Measurements from ENCODE around the gene SARDH.
"Not testable (repeated sequence)": the region's sequence is repeated elsewhere in the genome, so short reads cannot be mapped to it uniquely, and the experiment has no call there.

The SARDH gene

DNA sequence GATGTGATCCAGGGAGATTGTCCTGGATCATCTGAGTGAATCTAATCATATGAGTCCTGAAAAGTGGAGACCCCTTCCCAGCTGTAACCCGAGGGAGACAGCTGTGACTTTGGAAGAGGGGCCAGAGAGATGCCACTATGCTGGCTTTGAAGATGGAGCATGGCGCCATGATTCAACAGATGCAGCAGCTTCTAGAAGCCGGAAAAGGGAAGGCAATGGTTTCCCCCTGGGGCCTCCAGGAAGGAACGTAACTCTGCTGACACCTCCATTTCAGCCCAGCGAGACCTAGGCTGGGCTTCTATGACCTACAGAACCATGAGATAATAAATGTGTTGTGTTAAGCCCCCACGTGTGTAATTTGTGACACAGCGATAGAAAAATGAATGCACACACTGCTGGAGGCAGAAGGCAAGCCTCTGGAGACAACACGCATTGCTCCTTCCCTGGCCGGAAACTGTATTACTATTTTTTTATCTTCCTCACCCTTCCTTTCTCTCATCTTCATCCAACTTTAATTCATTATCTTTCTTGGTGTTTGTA lies 16.6 kb upstream of the SARDH start:
- no peak for DNase-seq

DNA sequence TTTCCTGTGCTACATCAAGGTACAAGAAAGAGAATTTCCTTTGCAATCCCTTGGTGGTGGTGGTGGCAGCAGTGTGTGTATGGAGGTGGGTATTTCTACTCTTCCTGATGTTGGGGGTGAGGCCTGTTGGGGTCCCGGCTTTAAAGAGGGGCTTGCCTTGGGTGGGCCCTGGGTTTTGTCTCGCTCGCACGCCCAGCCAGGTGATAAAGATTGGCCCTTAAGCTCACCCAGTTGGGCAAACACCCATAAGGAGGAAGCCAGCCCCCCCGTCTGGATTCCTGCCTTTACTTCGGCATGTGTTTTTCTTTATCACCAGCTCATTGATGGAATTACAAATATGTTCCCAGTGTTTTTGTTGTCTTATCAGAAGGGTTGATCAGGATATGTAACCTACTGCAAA lies 16.0 kb upstream of the SARDH start:
- no peak for DNase-seq

DNA sequence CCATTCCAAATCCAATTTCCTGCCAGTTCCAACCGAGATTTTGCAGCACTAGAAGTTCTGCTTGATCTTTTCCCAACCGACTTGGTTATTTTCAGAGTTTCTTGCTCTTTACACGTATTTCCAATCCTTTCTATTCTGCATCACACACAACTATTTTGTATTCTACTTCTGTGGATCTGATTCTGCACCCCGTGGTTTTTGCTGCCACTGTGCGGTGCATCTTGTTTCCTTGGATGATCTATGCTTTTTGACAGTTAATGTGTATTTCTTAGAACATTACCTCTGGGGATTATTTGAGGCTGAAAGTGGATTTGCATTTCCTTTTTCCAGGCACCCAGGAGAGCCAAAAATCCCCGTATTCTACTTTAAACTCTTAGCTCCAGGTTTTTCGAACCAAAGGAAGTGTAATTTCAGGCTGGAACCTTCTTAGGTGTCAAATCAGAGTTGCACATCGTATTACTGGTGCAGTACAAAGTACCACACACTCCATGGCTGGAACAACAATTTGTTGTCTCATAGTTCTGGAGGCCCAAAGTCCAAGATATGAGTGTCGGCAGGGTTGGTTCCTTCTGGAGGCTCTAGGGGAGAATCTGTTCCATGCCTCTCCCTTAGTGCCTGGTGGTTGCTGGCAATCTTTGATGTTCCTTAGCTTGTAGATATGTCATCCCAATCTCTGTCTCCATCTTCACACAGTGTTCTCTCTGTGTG lies 14.7 kb upstream of the SARDH start:
- DNase-seq, result no peak

DNA sequence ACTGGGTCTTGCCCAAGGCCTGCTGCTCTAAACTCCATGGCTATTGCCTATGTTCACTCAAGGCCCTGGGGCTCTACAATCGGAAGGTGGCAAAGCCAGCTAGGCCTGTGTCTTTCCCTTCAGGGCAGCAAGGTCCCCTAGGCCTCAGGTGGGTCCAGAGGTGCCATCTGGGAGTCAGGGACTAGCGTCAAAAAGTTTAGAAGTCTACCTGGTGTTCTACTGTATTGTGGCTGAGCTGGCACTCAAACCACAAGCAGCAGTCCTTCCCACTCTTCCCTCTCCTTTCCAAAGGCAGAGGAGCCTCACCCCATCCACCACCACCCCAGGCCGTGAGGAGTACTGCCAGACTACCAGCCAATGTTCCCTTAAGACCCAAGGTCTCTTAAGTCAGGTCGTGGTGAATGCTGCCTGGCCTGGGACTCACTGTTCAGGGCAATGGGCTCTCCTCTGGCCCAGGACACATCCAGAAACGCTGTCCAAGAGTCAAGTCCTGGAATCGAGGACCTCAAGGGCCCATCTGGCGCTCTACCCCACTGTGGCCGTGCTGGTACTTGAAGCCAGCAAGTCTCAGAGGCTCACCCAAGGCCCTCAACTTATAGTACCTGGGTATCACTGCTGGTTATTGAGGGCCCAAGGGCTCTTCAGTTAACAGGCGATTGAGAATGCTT lies 13.0 kb upstream of the SARDH start:
- no peak for DNase-seq

DNA sequence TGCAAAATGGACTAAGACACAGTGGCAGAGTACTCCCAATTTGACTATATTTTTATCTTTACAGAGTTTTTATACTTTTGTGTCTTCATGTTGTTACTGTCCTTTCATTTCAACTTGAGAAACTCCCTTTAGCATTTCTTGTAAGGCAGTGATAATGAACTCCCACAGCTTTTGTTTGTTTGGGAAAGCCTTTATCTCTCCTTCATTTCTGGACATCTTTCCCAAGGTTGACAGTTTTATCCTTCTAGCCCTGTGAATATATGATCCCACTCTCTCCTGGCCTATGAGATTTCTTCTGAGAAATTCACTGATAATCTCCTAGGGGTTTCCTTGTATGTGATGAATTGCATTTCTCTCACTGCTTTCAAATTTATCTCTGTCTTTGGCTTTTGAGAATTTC lies 9.2 kb upstream of the SARDH start:
- DNase-seq, result no peak

DNA sequence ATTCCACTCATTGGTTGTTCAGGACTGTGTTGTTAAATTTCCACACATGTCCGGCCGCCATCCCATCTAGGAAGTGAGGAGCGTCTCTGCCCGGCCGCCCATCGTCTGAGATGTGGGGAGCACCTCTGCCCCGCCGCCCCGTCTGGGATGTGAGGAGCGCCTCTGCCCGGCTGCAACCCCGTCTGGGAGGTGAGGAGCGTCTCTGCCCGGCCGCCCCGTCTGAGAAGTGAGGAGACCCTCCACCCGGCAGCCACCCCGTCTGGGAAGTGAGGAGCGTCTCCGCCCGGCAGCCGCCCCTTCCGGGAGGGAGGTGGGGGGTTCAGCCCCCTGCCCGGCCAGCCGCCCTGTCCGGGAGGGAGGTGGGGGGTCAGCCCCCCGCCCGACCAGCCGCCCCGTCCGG lies 6.4 kb upstream of the SARDH start:
- DNase-seq, result not testable (repeated sequence)

DNA sequence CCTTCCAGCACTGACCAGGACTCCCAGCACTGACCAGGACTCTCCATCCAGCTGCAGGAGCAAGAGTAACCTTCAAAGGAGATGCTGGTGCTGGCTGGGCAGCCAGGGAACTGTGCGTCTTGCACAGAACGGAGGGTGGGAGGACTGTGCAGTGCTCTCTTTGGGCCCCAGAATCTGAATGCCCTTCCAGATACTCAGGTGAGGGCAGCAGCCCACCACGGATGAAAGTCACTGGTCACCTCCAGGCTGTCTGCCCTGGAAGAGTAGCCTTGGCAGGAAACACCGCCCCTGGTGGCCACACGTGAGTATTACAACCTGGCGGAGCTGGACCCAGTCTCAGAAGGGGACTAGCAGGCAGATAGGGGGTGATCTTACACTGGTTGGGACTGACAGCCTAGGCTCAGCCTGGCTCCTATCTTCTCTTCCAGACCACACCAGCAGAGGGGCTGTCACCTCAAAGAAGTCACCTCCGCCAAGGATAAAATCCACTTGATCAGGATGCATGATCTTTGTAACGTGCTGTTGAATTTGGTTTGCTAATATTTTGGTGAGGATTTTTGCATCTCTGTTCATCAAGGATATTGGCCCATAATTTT lies 4.8 kb upstream of the SARDH start:
- peak; percentile 66 for DNase-seq

DNA sequence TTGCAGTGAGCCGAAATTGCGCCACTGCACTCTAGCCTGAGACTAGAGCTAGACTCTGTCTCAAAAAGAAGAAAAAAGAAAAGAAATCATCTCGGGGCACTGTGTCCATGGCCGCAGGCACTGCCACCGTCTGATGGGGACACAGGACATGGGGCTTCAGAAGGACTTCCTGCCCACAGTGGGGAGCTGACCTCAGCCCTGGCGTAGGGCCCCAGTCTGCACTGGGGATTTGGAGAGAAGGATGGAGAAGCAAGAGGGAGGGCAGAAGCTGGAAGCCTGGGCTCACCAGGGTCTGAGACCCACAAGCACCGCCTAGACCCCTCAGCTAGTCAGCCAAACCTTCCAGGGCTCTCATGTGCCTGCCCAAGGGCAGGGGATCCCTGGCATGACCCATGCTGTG lies 4.1 kb upstream of the SARDH start:
- no peak for DNase-seq

DNA sequence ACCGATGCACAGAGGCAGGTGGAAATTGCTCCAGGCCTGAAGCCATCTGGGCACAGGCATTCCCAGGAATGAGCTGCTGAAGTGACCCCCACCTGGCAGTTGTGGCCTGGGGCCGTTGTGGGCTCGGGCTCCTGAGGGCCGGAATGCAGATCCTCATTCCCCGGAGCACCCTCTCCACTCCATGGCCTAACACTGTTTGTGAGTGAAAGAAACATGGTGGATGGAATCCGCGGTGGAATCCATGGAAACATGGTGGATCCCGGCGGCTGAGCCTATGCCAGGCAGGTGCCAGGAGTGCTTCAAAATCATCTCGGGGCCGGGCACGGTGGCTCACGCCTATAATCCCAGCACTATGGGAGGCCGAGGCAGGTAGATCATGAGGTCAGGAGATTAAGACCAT lies 3.6 kb upstream of the SARDH start:
- no peak for DNase-seq

DNA sequence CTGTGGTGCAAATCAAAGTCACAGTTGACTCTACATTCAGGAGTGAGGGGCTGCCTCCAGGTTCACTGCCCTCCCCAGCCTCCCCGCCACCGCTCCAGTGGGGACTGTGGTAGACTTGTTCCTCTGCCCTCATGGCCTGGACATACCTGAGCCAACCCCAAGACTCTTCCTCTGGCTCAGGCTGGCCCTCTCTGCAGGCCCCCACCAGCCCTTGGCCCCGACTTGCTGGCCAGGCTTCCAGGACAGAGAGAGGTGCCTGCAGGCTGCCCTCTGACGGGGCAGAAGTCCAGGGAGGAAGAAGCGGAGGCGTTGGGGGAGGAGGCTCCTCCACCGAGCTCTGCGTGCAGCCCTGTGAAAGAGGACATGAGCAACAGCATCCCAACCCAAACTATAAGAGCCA lies 2.8 kb upstream of the SARDH start:
- no peak for DNase-seq

DNA sequence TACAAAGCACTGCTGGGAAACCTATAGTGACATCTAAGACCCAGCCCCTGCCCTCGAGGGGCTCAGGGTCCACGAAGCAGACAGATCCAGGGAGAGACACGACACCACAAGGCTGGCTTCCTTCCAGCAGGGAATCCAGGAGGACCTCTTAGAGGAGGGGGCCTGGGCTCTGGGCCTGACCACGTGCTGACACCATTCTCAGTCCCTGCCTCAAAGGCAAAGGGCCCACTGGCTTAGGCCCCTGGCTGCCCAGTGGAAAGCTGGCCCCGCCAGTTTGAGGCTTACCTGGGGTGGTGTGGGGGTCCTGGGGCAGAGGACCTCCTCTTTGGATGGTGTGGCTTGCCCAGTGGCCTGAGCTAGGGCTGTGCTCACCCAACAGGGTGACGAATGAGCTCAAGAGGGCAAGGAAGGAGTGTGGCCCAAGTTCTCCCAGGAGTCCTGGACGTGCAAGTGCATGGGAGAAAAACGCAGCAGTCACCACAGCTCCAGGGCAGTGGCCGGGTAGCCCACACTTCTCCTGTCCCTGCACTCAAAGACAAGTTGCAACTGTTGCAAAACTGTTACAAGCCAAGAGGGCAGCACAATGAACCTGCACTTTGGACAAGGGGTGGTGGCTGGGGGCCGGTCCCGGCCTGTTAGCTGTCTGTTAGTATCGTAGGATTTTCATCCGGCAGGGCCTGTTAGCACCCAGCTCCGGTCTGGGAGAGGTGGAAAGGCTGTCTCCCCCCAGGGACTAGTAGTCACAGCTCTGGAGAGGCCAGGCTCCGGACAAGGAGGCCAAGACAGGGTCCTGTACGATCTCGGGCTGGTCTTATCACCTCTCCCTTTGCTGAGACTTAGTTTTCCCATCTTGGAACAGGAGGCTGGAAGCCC lies 1.5 kb upstream of the SARDH start:
- no peak for DNase-seq

DNA sequence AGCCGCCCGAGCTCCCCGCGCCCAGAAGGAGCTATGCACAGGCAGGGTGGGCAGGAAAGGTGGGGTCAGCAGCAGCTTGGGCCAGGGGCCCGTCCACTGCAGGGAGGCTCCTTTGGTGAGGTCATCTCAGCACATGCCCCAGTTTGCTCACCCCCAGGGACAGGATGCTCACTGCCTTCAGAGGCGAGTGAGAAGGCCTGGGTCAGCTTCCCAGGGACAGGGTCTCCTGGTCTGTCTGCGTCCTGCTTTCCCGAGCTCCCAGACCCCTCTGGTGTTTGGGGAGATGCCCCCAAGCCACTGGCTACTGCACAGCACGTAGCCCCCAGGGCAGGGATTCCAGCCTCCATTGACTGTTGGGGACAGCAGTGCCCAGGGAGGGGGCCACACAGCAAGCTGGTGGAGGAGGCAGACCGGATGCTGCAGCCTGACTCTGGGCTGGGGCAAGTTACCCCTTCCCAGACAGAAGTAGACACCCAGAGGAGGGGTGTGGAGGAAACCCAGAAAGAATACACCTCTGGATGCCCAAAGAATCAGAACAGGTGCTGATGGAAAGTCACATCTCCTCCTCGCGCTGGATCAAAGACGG lies 581 bp upstream of the SARDH start:
- DNase-seq, result no peak

DNA sequence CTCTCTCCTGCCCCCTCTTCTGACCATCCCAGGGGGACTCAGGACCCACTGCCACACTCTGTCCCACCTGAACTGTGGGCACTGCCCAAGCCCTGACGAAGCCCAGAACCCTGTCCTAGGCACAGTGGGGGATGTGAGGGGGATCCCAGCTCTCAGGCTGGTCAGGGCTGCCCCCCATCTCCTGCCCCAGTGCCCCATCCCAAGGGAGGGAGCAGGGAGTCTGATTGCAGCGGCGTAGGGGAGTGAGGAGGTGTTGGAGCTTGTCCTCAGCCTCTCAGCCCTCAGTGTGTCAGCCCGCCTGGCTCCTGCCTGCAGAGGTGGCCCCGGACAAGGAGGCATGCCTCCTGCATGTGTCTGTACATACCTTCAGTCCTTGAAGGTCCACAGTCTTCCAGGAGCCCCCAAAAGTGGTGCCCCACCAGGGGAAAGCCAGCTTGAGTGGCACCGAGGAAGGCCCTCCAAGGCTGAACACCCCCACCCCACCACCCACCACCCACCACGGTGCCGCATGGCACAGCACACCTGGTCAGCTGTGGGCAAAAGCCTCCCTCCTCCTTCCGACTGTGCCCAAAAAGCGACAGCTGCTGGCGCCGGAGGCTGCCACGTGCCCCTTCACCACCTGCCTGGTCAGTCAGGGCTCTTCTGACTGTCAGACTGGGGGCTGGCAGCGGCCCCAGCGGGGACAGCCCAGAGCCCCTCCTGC lies 930 bp downstream of the SARDH start:
- DNase-seq, result no peak

DNA sequence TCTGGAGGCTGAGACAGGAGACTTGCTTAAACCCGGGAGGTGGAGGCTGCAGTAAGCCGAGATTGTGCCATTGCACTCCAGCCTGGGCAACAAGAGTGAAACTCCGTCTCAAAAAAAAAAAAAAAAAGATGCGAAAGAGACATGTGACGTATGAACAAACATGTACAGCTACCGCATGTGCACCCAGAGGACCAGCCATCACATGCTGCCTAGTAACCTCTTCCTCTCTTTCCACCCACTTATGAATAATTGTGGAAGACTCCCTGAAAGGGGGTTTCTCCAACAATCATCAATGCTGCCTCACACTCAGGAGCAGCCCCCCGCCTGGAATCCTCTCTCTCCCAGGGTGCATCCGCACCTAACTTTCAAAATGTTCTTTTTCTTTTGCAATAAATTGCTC lies 2.2 kb downstream of the SARDH start:
- DNase-seq, result no peak

DNA sequence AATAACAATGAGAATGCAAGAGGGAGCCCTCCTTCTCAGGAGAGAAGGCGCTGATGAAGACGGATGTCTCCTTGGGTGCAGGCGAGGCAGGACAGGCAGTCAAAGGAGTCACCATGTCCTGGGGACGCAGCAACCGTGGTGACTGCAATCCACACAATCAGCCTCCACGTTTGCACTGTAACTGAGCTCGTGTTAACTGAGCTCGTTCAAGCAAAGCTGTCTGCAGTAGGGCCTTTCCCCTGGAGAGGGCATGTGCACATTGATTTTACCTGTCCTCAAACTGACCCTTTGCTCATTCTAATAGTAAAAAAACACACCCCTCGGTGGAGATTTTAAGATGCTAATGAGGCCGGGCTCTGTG lies 2.8 kb downstream of the SARDH start:
- DNase-seq, result no peak

DNA sequence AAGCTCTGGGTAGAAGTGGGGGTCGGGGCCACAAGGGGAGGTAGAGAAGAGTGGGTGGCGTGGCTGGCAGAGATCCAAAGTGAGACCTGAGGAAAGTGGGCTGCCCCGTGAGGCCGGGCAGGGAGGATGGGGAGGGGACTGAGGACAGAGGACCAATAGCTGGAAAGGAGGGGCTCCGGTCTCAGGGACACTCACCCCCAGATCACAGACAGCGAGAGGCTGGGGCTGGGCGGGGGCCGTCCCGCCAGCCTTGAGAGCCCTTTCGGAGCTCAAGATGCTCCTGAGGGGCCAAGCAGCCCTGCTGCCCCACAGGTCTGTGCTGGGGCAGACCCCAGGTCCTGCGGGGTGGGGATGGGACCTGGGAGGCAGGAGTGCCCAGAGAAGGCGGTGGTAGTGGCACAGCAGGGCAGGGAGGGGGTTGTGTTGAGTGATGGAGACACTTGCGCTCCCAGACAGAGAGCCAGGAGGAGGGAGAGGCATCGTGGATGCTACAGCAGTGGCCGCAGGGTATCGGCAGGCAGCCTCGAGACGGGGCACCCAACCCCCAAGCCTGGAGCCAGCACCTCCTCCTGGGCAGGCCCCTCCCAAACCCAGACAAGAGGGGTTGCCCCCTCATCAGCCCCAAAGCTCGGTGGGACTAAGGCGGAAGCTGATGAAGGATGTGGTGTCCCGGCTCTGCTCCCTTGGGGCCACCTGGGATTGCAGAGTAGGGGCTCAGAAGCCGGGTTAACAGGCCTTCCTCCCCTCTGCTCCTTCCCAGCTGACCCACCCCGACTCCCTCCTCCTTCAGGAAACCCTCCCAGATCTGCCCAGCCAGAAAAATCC lies 3.4 kb downstream of the SARDH start:
- DNase-seq, result no peak

DNA sequence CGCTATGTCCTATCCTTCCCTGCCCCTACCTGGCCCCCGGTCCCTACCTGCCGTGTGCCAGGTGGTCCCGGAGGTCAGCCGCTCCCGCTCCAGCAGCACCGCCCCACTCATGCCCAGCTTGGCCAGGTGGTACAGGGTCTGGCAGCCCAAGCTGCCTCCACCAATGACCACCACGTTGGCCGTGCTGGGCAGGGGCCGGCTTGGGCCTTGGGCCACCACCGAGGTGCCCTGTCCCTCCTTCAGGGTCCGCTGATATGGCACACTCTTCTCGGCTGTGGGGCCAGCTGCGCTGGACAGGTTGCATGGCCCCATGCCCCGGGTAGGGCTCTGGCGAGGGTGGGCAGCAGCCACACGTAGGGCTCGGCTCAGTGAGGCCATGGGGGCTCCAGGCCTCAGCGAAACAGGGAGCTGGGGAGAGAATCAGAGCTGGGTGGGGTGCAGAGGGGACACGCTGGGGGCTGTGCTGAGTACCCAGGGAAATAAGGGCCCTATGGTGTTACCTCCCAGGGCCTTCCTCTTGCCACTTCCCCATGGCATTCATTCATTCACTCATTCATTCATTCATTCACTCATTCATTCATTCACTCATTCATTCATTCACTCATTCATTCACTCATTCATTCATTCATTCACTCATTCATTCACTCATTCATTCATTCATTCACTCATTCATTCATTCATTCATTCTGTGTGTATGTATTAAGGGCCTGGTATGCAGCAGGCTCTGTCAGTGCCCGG lies 4.2 kb downstream of the SARDH start:
- DNase-seq, result no peak

DNA sequence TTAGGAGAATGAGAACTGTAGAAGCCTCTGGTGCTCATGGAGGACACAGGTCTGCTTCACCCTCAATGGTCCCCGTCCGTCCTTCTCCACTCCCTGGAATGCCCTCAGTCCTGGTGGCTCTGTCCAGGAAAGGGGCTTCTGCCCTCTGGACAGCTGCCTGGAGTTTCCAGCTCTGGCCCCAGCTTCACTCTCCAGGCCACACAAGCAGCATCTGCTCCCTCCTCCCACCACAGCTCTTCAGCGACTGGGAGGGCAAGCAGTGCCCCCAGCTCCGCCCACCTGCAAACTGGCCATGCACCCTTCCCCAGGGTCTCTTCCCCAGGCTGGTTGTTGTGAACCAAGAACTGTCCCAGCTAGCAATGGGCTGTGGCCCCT lies 4.7 kb downstream of the SARDH start:
- no peak for DNase-seq

DNA sequence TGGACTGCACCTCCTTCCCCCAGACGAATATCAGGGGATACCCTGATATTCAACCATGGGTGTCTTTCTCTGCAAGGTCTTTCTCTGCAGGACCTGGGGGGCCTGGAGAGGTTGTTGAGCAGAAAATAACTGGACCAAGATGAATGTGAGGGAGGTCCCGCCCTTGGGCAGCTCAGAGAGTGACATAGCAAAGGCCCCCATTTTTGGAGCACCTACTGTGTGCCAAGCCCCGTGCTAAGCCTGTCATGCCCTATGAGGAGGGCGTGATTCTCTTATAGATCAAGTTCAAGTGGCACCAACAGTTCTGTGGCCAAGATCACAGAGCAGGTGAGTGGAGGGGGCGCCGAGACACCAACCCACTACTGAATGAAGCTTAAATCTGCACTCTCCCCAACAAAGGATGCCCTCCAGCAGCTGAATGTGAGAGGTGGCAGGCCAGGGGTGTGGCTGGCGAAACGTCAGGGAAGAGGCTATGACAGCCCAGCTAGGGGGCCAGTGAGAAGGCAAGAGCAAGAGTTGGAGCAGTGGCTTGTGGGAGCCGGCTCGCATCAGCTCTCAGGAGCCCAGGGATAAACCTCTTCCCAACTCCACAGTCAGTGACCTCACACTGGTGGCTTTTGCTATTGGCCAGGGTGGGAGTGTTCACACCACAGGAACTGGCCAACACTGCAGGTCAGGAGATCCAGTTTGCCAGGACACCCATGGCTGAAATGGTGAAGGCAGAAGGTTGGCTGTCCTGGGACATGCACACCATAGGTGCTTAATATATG lies 5.3 kb downstream of the SARDH start:
- DNase-seq, result no peak

Data from effector CD8-positive, alpha-beta T cell (primary cell).